Measurements from ENCODE around the gene BMP7. TPM values are rescaled to one million over a fixed set of nuclear protein-coding genes. Genes with fewer than 3 reads are reported as not detected.

The BMP7 gene
- total and polyA plus RNA-seq, 2 of the 8 experiments (the other 6 are each of a cell fraction or from before 2014, with no cell fraction given) = 9.2 to 14.7 TPM

DNA sequence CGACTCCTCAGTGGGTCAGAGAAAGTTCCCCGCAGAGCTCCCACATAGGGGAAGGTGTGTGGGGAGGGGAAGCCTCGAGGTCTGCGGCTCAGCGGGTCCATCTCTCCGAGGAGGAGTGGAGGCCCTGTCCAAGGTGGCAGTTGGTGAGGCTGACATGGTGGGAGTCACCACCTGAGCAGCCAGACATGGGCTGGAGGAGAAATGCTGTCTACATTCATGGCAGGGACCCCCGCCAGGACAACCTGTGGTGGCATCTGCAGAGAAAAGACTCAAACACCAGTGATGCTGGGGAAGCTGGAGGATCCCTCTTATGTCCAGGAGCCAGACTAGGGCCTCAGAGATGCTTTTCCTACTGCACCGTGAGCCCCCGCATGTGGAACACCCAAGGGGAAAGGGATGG, 49.8 kb downstream of the BMP7 start (continued):
- no peak for TF ChIP-seq POLR2AphosphoS5 (IDR thresholded peaks at IDR 0.05; ENCODE audit: low read depth, low read length)
- no peak for TF ChIP-seq NANOG (IDR thresholded peaks at IDR 0.05; ENCODE audit: insufficient read depth, low read depth, low read length, poor library complexity, severe bottlenecking)
- no peak for TF ChIP-seq TEAD4 (IDR thresholded peaks at IDR 0.05; ENCODE audit: low read depth, low read length)
- no peak for TF ChIP-seq RAD21 (IDR thresholded peaks at IDR 0.05 in 1 of 2, conservative IDR thresholded peaks at IDR 0.05 in 1 of 2; ENCODE audit: low read depth in 2 of 2, low read length in 2 of 2)
- no peak for TF ChIP-seq MAFK (IDR thresholded peaks at IDR 0.05; ENCODE audit: low read depth, low read length)

Data from H1 (cell line).